Measurements from ENCODE around the gene PTOV1.

PTOV1 gene

GRCh38 chr19:49877020-49877878, 26.3 kb downstream of the PTOV1 start, which contains the start of the genes AKT1S1 and TBC1D17:
TSS of gene AKT1S1 (minus strand) at chr19:49877355. CDS start at chr19:49873295, 4,060 bp downstream.
TSS of gene TBC1D17 (plus strand) at chr19:49877702. CDS start at chr19:49877724, 22 bp downstream.
- peak; percentile 99 for DNase-seq

- DNase-seq: peak; percentile 81
These were observed 27.2 kb downstream of the PTOV1 start for GRCh38 chr19:49877879-49878743.

GRCh38 chr19:49878744-49879070, 27.7 kb downstream of the PTOV1 start:
- DNase-seq: no peak

- no peak for DNase-seq
These were observed 28.4 kb downstream of the PTOV1 start for GRCh38 chr19:49879243-49879963.

GRCh38 chr19:49880162-49880869, 29.4 kb downstream of the PTOV1 start:
- no peak for DNase-seq

- DNase-seq: no peak
These were observed 30.2 kb downstream of the PTOV1 start for GRCh38 chr19:49881186-49881585.

- no peak for DNase-seq
These were observed 30.9 kb downstream of the PTOV1 start for GRCh38 chr19:49881672-49882394.

GRCh38 chr19:49882643-49883042, 31.7 kb downstream of the PTOV1 start:
- no peak for DNase-seq

- no peak for DNase-seq
These were observed 32.1 kb downstream of the PTOV1 start for GRCh38 chr19:49883094-49883493.

GRCh38 chr19:49884109-49884508, 33.1 kb downstream of the PTOV1 start:
- DNase-seq: no peak

- DNase-seq: no peak
These were observed 33.8 kb downstream of the PTOV1 start for GRCh38 chr19:49884760-49885159.

- no peak for DNase-seq
These were observed 36.2 kb downstream of the PTOV1 start for GRCh38 chr19:49887037-49887664.

GRCh38 chr19:49887665-49888509, 36.9 kb downstream of the PTOV1 start:
- DNase-seq: no peak

- no peak for DNase-seq
These were observed 37.5 kb downstream of the PTOV1 start for GRCh38 chr19:49888510-49888824.

GRCh38 chr19:49889038-49889686, 38.2 kb downstream of the PTOV1 start:
- no peak for DNase-seq

- peak; percentile 19 for DNase-seq
These were observed 38.9 kb downstream of the PTOV1 start for GRCh38 chr19:49889687-49890348.

GRCh38 chr19:49890349-49891311, 39.7 kb downstream of the PTOV1 start:
- no peak for DNase-seq

- no peak for DNase-seq
These were observed 40.4 kb downstream of the PTOV1 start for GRCh38 chr19:49891393-49891792.
